ENCODE results near the gene ITPR2. TPM values are rescaled to one million over a fixed set of nuclear protein-coding genes. Genes with fewer than 3 reads are reported as not detected.

Gene ITPR2
- total RNA-seq, 1 experiment from 2014 or later, result 4.9 TPM

DNA sequence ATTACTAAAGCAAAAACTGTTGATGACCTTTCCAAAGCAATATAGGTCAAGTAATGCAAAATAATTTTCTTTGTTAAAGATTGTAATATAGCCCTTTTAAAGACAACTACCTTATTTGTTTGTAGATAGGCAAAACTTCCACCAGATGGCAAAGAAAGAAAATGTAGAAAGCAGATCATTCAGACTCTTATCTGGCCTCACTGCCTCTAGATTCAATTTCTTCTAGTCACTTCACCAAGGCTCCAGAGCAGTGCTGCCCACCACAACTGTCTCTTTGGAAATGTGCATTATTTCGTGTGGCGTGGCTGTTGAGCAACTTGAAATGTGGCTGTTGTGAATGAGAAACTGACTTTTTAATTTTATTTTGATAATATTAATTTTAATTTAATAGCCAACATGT, 127.1 kb downstream of the ITPR2 start:
- no peak for DNase-seq (ENCODE audit: low read depth)

DNA sequence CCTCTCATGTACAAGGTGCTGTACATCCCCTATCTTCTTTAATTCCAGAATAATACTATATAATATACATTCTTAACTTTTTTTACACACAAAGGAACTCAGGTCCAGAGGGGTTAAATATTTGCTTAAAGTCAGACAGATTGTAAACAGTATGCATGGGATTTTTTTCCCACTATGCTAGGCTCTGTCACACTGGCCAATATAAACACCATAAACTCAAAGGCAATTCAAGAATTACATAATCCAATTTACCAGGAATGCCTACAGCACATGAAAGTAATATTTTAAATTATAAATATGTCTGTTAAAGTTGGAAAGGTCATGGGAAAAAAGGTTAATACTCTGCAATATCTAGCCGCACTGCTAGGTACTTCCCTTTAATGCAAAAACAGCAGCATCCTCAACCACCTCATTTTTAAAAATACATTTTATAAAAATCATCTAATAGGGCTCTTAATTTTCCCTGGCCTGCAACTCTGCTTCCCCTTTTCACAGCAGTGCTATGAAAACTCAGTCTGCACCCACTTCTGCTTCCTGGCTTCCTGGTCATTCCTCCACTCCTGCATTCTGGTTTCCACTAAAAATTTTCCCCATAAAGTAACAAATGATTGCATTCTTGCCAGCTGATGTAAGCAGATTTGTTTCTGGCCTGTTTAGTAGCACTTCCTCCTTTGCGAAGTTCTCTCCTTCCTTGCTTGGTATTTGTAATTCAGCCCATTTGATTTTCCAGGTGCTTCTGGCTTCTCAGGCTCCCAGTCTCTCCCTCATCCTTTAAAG, 128.1 kb downstream of the ITPR2 start:
- DNase-seq (ENCODE audit: low read depth), result no peak

DNA sequence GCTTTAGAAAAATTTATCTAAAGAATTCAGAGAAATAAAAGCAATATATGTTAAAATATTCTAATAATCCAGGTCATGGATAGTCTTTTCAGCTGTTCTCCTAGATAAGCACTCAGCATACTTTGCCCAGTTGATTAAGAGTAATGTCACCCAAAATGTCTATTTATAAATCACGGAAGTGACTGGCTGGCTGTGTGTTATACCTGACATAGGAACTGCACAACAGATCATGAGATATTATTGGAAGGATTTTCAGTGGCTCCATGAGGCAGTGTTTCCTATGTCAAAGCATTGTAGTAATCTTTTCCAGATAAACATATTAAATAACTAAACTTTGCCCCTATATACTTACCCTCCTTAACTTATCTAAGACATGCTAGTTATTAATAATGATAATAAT, 128.8 kb downstream of the ITPR2 start:
- DNase-seq (ENCODE audit: low read depth), result no peak

- no peak for DNase-seq (ENCODE audit: low read depth)
Measured at GRCh38 chr12:26702741-26703140, 130.3 kb downstream of the ITPR2 start.

DNA sequence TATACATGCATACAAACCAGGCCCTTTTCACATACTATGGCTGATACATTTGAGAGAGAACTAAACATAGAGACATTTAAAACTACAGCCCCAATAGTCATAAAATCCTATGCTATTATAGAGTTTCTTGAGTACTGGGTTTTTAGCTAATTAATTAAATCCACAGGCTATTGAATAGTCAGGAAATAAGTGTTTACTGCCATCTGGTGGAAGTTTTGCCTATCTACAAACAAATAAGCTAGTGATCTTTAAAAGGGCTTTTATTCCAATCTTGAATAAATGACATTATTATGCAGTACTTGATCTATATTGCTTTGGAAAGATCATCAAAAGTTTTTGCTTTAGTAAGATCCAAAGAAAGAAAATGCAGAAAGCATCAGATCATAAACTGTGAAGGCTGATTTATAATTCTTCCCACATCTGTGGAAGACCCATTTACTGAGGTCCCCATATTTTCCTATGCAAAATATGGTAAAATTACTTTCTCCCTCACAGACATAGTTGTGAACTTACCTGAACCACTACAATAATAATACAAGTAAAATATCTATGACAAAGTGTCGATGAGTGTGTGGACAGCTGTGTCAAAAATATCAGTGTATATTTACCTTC, 131.3 kb downstream of the ITPR2 start:
- DNase-seq (ENCODE audit: low read depth), result no peak

DNA sequence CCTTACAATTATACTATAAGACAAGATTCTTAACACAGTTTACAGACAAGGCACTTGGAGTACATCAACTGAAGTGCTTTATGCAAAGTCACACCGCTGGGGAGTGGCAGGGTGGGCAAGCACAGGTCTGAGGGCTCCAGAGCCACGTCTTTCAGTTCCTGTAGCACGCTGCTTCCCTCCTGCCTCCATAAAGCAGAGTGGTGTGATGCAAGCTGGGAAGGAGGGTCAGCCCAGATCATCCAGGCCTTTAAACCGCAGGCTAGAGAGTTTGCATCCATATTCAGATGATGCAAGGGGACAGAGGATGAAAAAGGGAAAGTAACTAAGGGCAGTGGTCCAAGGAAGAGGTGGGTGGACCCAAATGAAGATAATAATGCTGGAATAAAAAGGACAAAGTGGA, 132.6 kb downstream of the ITPR2 start:
- no peak for DNase-seq (ENCODE audit: low read depth)

DNA sequence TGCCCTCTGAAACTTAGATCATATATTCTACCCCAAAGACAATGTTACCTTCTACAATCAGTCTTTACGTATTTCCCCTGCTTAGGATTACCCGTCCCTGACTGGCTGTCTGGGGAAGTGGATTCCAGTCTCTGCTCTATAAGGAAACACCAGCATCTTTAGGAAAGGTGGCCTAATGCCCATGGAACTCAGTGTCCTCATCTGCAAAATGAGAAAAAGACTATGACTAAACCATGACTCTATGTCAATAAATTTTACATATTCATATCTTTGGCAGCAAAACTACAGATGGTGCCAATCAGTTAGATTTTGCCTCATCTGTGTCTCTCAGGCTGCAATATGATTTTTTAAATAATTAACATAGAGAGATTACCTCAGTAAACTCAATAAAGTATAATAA, 133.8 kb downstream of the ITPR2 start:
- no peak for DNase-seq (ENCODE audit: low read depth)

DNA sequence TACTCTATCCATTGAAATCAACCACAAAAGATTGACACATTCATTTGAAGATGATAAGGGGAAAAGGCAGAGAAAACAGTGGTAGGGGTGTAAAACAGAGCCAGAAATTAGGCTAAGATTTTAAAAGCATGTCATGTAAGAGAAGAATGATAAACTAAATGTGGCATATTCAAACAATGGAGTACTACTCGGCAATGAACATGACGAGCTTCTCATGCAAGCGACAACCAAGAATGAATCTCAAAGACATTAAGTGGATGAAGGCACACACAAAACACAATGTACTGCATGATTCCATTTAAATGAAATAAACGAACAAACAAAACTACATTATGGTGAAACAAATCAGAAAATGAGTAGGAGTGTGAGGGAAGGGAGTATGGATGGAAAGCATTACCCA, 134.8 kb downstream of the ITPR2 start:
- DNase-seq (ENCODE audit: low read depth), result no peak

- no peak for DNase-seq (ENCODE audit: low read depth)
Measured at GRCh38 chr12:26697217-26697616, 135.8 kb downstream of the ITPR2 start.

- no peak for DNase-seq (ENCODE audit: low read depth)
Measured at GRCh38 chr12:26696613-26697092, 136.3 kb downstream of the ITPR2 start.

- DNase-seq (ENCODE audit: low read depth), result no peak
Measured at GRCh38 chr12:26696048-26696612, 136.9 kb downstream of the ITPR2 start.

DNA sequence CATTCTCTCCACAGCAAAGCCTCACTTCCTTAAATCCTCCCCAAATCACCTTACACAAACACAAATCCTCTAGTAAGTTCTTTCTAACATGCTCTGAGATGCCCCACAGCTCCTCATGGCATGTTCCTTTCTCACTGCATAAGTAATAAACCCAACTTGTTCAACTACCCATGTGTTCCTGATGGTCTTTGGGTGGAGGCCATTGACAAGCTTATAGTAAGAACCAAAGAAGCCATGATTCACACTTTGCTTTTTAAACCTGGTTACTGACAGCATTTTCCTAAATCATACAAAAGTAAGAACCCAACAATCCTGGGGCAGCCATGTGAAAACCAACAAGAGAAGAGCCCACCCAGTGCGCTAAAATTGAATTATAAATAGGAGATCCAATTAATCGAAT, 138.6 kb downstream of the ITPR2 start:
- DNase-seq (ENCODE audit: low read depth), result no peak

GRCh38 chr12:26692407-26692806, 140.6 kb downstream of the ITPR2 start:
- DNase-seq (ENCODE audit: low read depth), result no peak

- peak; percentile 97 for DNase-seq (ENCODE audit: low read depth)
Measured at GRCh38 chr12:26691234-26691970, 141.6 kb downstream of the ITPR2 start.

- DNase-seq (ENCODE audit: low read depth), result no peak
Measured at GRCh38 chr12:26690601-26691000, 142.4 kb downstream of the ITPR2 start.

- no peak for DNase-seq (ENCODE audit: low read depth)
Measured at GRCh38 chr12:26689281-26689841, 143.6 kb downstream of the ITPR2 start.

DNA sequence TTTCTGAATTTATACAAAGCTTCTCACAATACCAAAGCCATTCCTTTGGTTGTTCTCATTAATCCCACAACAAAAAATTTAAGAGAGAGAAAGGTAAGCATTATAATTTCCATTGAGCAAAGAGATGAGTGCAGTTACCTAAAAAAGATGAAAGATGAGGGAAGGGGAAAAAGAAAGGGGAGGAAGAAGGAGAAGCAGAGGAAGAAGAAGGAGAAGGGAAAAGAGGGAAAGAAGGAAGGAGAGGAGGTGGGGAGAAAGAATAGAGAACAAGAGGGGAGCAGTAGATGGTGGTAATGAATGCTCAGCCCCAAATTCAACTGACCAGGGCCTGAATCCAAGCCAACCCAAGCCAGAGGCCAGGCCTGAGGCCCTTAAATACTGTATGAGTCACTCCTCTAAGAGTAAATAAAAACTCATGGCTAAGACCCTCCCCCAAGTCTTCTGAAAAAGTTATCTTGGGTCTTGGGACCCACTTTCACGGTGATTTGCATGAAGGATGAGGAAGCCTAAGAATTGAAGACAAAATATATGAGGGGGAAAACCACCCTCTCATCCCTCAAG, 144.6 kb downstream of the ITPR2 start:
- DNase-seq (ENCODE audit: low read depth), result no peak

DNA sequence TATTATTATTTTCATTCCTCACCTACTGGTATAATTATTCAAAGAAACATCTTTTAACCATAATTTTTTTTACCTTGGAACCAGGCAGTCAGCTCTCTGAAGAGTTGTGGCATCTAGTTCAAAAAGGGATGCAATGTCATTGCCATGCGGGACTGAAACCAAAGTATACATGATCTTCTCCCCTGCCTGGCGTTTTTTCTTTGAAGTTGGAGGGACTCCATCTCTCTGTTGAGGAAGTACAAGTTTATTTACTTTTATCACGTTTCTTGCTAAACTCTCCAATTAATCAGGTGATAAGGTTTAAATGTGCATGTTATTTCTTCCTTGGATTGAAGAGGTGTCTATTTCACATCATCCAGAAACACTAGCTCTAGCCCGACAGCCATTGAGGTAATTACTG, 146.6 kb downstream of the ITPR2 start:
- no peak for DNase-seq (ENCODE audit: low read depth)

- no peak for DNase-seq (ENCODE audit: low read depth)
Measured at GRCh38 chr12:26684101-26684500, 148.9 kb downstream of the ITPR2 start.

- DNase-seq (ENCODE audit: low read depth), result no peak
Measured at GRCh38 chr12:26683443-26683842, 149.6 kb downstream of the ITPR2 start.

DNA sequence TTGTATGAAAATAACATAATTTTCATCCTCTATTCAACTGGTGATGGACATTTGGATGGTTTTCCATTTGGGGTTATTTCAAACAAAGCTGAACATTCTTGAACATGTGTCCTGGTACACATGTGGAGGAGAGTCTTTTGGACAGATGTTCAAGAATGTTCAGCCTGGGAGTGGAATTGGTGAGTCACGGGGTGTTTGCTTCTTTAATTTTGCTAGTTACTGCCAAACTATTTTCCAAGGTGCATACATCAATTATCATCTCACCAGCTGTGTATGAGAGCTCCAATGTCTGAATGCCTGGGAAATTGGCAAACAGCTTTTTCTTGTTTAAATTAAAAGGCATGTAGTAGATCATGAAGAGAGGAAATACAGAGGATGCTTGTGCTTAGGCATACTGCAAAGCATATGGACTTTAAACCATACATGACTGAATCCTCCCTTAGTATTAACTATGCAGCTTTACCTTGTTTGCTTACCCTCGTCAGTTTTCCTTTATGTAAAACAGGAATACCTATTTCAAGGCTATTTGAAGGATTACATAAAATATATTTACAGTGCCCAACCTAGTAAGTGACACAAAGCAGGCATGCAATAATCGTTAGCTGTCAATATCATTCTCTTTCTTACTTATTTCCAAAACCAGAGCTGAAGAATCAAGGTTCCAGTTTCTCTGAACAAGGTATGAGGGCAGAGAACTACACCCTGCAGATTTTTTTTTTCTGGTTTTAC, 152.1 kb downstream of the ITPR2 start:
- DNase-seq (ENCODE audit: low read depth), result no peak
